HepG2 (cell line): ENCODE data around the gene FAM83C. TPM values are rescaled to one million over a fixed set of nuclear protein-coding genes. Genes with fewer than 3 reads are reported as not detected.

Experiments
- ATAC-seq: fragments of 200-7000 bp; cut with Tn5 transposase; 3 replicates; pipeline ENCODE4 v1.9.1; 2020; ENCODE audit warnings: mild to moderate bottlenecking, moderate library complexity
- BruUV-seq: library from RNA; stranded (reverse); fragments of 400-500 nt; replicated peaks from 2 replicates; lab custom pipeline; 2021; lab: Mats Ljungman, UMichigan
- CTCF ChIA-PET: fragments of 300-600 bp; formaldehyde crosslinking; extraction: SDS; loops from one replicate; lab custom pipeline; 2021; ENCODE audit warnings: low total read pairs, inconsistent platforms, low intra/inter-chr PET ratio; lab: Yijun Ruan, JAX
- POLR2A ChIA-PET: fragments of 350-600 bp; sonication (Branson Sonifier 250); formaldehyde crosslinking; loops from one replicate; lab custom pipeline; 2020; ENCODE audit warnings: antibody characterized with exemption, inconsistent platforms; lab: Yijun Ruan, JAX
- DNase-seq: peaks from one replicate; pipeline ENCODE4 v3.0.0-alpha.2; 2015; ENCODE audit warnings: low spot score
- FAIRE-seq: peaks from 3 replicates; lab custom pipeline; 2011; peaks lifted over from hg19 to GRCh38; lab: Jason Lieb, UNC
- H2AFZ ChIP-seq: one replicate; pipeline ENCODE4 v1.6.1; 2011; ENCODE audit warnings: low read length, inconsistent platforms
- H3K27ac ChIP-seq: fragments of 300-600 bp; 3 replicates; pipeline ENCODE4 v1.8.0; 2011; ENCODE audit warnings: mixed run types, mild to moderate bottlenecking, mixed read lengths, low read length, inconsistent platforms; ENCODE audit not compliant: insufficient read depth; ENCODE audit errors: extremely low read length
- H3K27me3 ChIP-seq, 2 experiments: fragments of 200-600 bp in 1 of 2; 2 replicates in 1 of 2; 3 replicates in 1 of 2; pipeline versions ENCODE4 v1.6.0 to v1.8.0; 2011; ENCODE audit warnings: low read length in 2 of 2, mild to moderate bottlenecking in 2 of 2, moderate library complexity in 2 of 2, inconsistent platforms in 1 of 2; ENCODE audit not compliant: insufficient read depth in 2 of 2, control insufficient read depth in 1 of 2
- H3K36me3 ChIP-seq, 2 experiments: fragments of 200-600 bp in 1 of 2; replicated peaks in 1 of 2; 2 replicates in 1 of 2; 3 replicates in 1 of 2; pipeline versions ENCODE4 v1.5.1 to v1.8.0; 2011; ENCODE audit warnings: low read length in 2 of 2, inconsistent platforms in 1 of 2; ENCODE audit not compliant: insufficient read depth in 2 of 2, control insufficient read depth in 1 of 2
- H3K4me1 ChIP-seq: 2 replicates; pipeline ENCODE4 v1.5.1; 2012; ENCODE audit warnings: low read length, inconsistent platforms; ENCODE audit not compliant: insufficient read depth
- H3K4me2 ChIP-seq: 2 replicates; pipeline ENCODE4 v1.6.0; 2011; ENCODE audit warnings: low read depth, low read length, inconsistent platforms
- H3K4me3 ChIP-seq, 3 experiments: fragments of 200-600 bp in 1 of 3; sonication (generic), shearing (Covaris generic) in 1 of 3; replicated peaks in 1 of 3; 2 replicates each; pipeline ENCODE4 v1.5.1; 2011 to 2016; ENCODE audit warnings: low read length in 3 of 3, inconsistent platforms in 2 of 3, low read depth in 2 of 3, mild to moderate bottlenecking in 2 of 3, control low read depth in 1 of 3, mixed read lengths in 1 of 3; ENCODE audit not compliant: insufficient read depth in 1 of 3
- H3K79me2 ChIP-seq: one replicate; pipeline ENCODE4 v1.6.1; 2011; ENCODE audit warnings: low read length, inconsistent platforms; ENCODE audit not compliant: insufficient read depth
- H3K9ac ChIP-seq: 2 replicates; pipeline ENCODE4 v1.6.0; 2011; ENCODE audit warnings: mild to moderate bottlenecking, low read depth, low read length, inconsistent platforms; ENCODE audit not compliant: insufficient read depth
- H3K9me3 ChIP-seq: 2 replicates; pipeline ENCODE4 v1.5.1; 2012; ENCODE audit warnings: mild to moderate bottlenecking, low read length
- H4K20me1 ChIP-seq: 2 replicates; pipeline ENCODE4 v1.6.0; 2011; ENCODE audit warnings: inconsistent platforms, mild to moderate bottlenecking, low read length, moderate library complexity; ENCODE audit not compliant: insufficient read depth
- ADNP ChIP-seq: sonication (generic); formaldehyde crosslinking; IDR thresholded peaks from 2 replicates; pipeline ENCODE4 v1.4.0; 2020; ENCODE audit warnings: missing genetic modification reagents
- CAMTA2 ChIP-seq: sonication (generic); formaldehyde crosslinking; IDR thresholded peaks from 2 replicates; pipeline ENCODE4 v1.4.0; 2020; ENCODE audit warnings: mild to moderate bottlenecking, missing genetic modification reagents, borderline replicate concordance
- FLYWCH1 ChIP-seq: sonication (generic); formaldehyde crosslinking; IDR thresholded peaks from 2 replicates; pipeline ENCODE4 v1.8.1; 2023; ENCODE audit warnings: mild to moderate bottlenecking, missing genetic modification reagents
- GTF3A ChIP-seq: sonication (generic); formaldehyde crosslinking; conservative IDR thresholded peaks from 2 replicates; pipeline ENCODE4 v1.4.0; 2020; ENCODE audit warnings: mild to moderate bottlenecking, missing genetic modification reagents
- KDM5B ChIP-seq: sonication (generic); formaldehyde crosslinking; IDR thresholded peaks from 2 replicates; pipeline ENCODE4 v1.4.0; 2020; ENCODE audit warnings: missing genetic modification reagents, mild to moderate bottlenecking, borderline replicate concordance
- NFYC ChIP-seq: IDR thresholded peaks from 2 replicates; pipeline ENCODE4 v1.6.1; 2016; ENCODE audit warnings: missing genetic modification reagents, missing compliant biosample characterization
- PTBP1 ChIP-seq: fragments of 200-400 bp; formaldehyde crosslinking; IDR thresholded peaks from 2 replicates; pipeline ENCODE4 v1.6.1; 2018; ENCODE audit warnings: low read length, low read depth; ENCODE audit not compliant: poor library complexity, severe bottlenecking
- SIX4 ChIP-seq: sonication (generic); formaldehyde crosslinking; IDR thresholded peaks from 2 replicates; pipeline ENCODE4 v1.4.0; 2020; ENCODE audit warnings: missing genetic modification reagents
- THAP9 ChIP-seq: sonication (generic); formaldehyde crosslinking; IDR thresholded peaks from 2 replicates; pipeline ENCODE4; 2020; ENCODE audit warnings: missing genetic modification reagents, mild to moderate bottlenecking, borderline replicate concordance
- ZBTB46 ChIP-seq: sonication (generic); formaldehyde crosslinking; IDR thresholded peaks from 2 replicates; pipeline ENCODE4 v1.4.0; 2020; ENCODE audit warnings: mild to moderate bottlenecking, missing genetic modification reagents, borderline replicate concordance
- ZNF101 ChIP-seq: sonication (generic); formaldehyde crosslinking; IDR thresholded peaks from 2 replicates; pipeline ENCODE4 v1.4.0; 2020; ENCODE audit warnings: mild to moderate bottlenecking, low read depth, missing genetic modification reagents, borderline replicate concordance
- ZNF234 ChIP-seq: sonication (generic); formaldehyde crosslinking; conservative IDR thresholded peaks from 2 replicates; pipeline ENCODE4 v1.5.1; 2020; ENCODE audit warnings: mild to moderate bottlenecking, missing genetic modification reagents
- ZSCAN29 ChIP-seq: sonication (generic); formaldehyde crosslinking; conservative IDR thresholded peaks from 2 replicates; pipeline ENCODE4 v1.4.0; 2020; ENCODE audit warnings: mild to moderate bottlenecking, missing genetic modification reagents
- WGBS: methylation state at CpG from one replicate; pipeline ENCODE4 v1.1.6; 2017; ENCODE audit warnings: low lambda C conversion rate; 5-methylcytosine and 5-hydroxymethylcytosine counted together
- in situ Hi-C: cut with HindIII; loops from 2 replicates; pipeline ENCODE4 v1.10.0; 2017; ENCODE audit warnings: low pct_unique_long_range_greater_than_20kb; ENCODE audit not compliant: extremely low pct_ligation_motif_present
- intact Hi-C: fragments of 100-400 bp; cut with micrococcal nuclease; formaldehyde crosslinking; loops from one replicate; pipeline ENCODE4 v1.10.0; 2022; ENCODE audit not compliant: unreplicated experiment
- polyA plus RNA-seq, 8 experiments: library from polyadenylated mRNA; depleted of rRNA in 3 of 8; stranded (reverse) in 7 of 8; unstranded in 1 of 8; fragments of >200 nt; fragmentation: Illumina TruSeq in 4 of 8; extraction: Trizol in 4 of 8; gene quantifications; 2 replicates each; pipeline versions ENCODE4 v1.2.1 to v1.2.3, GENCODE V29; 2011 to 2016; ENCODE audit warnings: low read depth in 4 of 8, missing spikeins in 1 of 8, mixed read lengths in 1 of 8; ENCODE audit not compliant: insufficient read depth in 1 of 8
- total RNA-seq, 5 experiments: library from RNA; depleted of rRNA; stranded (reverse); fragments of >200 nt; fragmentation: Illumina TruSeq; extraction: Trizol; gene quantifications; 2 replicates each; pipeline ENCODE4 v1.2.3, GENCODE V29; 2016; ENCODE audit warnings: low read depth in 1 of 5
- TF ChIP-seq, protein P1 (sequence below): sonication (generic); formaldehyde crosslinking; IDR thresholded peaks from 2 replicates; pipeline ENCODE4 v1.9.0; 2022; ENCODE audit warnings: missing genetic modification reagents, mild to moderate bottlenecking, borderline replicate concordance

Gene FAM83C
- total and polyA plus RNA-seq, 2 of the 13 experiments (the other 11 are each of a cell fraction or from before 2014, with no cell fraction given) = 0.04 TPM; not detected in 1

GRCh38 chr20:35275741-35276251 lies 16.4 kb downstream of the FAM83C start (continued):
- TF ChIP-seq, protein P1, sequence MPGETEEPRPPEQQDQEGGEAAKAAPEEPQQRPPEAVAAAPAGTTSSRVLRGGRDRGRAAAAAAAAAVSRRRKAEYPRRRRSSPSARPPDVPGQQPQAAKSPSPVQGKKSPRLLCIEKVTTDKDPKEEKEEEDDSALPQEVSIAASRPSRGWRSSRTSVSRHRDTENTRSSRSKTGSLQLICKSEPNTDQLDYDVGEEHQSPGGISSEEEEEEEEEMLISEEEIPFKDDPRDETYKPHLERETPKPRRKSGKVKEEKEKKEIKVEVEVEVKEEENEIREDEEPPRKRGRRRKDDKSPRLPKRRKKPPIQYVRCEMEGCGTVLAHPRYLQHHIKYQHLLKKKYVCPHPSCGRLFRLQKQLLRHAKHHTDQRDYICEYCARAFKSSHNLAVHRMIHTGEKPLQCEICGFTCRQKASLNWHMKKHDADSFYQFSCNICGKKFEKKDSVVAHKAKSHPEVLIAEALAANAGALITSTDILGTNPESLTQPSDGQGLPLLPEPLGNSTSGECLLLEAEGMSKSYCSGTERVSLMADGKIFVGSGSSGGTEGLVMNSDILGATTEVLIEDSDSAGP (CRISPR knock-in tag) = peak; percentile 81; the same call in 1 of the 2 replicates
- TF ChIP-seq CAMTA2 (CRISPR knock-in tag) = no peak

DNA sequence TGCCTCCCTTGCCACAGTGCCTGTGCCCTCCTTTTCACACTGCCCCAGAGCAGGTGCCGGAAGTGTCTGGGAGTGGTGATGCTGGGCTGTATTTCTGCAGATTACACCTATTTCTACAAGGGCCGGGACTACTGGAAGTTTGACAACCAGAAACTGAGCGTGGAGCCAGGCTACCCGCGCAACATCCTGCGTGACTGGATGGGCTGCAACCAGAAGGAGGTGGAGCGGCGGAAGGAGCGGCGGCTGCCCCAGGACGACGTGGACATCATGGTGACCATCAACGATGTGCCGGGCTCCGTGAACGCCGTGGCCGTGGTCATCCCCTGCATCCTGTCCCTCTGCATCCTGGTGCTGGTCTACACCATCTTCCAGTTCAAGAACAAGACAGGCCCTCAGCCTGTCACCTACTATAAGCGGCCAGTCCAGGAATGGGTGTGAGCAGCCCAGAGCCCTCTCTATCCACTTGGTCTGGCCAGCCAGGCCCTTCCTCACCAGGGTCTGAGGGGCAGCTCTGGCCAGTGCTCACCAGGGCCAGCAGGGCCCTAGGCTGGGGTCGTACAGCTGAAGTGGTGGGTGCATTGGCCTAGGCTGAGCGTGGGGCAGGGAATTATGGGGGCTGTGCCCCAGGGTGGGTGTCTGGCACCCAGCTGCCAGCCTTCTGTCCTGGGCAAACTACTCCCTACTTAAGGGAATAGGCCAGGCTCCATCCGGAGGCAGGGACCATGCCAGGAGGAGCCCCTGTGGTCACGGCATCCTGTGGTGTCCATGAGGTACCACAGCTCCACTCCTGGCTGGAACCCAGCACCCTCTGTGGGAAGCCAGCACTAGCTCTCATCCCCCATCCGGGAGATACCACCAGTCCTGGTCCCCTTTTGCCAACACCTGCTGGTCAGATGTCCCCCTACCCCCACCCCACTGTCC lies 17.8 kb downstream of the FAM83C start:
- Histone ChIP-seq H4K20me1 (peaks cover 10% of the 10 kb centered on the region; the same call in 1 of the 2 replicates), H3K27me3 (no peaks in the 10 kb centered on the region), H3K4me2 (no peak overlapping the region), H3K4me3 (no peak overlapping the region), H3K27ac (no peak overlapping the region), H3K9ac (no peak overlapping the region), H3K9me3 (no peaks in the 10 kb centered on the region), H3K36me3 (peaks cover 15 to 27% of the 10 kb centered on the region in 2 experiments), H3K79me2 (no peaks in the 10 kb centered on the region), H2AFZ (no peak overlapping the region), H3K4me1 (peaks cover 3% of the 10 kb centered on the region; the same call in 1 of the 2 replicates)
- CTCF ChIA-PET = no interaction called here
- POLR2A ChIA-PET = interaction anchor here (1.2 to 8.8 kb wide), 4 partner anchors 9 to 55 kb away, joined by 3 to 80 read pairs (median 10); partner anchors contain the start of gene EIF6
- intact Hi-C loops = no loop called here
- no TSS peak for BruUV-seq
- 97% methylated on average over 23 of the region's 24 CpGs for whole genome bisulfite sequencing
- in situ Hi-C loops = no loop called here
- ATAC-seq (peak; percentile 17), FAIRE-seq (no peak), DNase-seq (no peak)
- TF ChIP-seq ADNP (CRISPR knock-in tag) (no peak), NFYC (CRISPR knock-in tag) (no peak), KDM5B (CRISPR knock-in tag) (0 out of 2 replicates have a peak, but pooled peaks have one; percentile 47), SIX4 (no peak), ZNF101 (CRISPR knock-in tag) (no peak), ZSCAN29 (CRISPR knock-in tag) (no peak), THAP9 (CRISPR knock-in tag) (no peak), FLYWCH1 (no peak), GTF3A (CRISPR knock-in tag) (no peak), ZNF234 (CRISPR knock-in tag) (no peak), ZBTB46 (CRISPR knock-in tag) (no peak), PTBP1 (no peak)
